Activated CD4-positive, alpha-beta T cell treated with anti-CD3 and anti-CD28 coated beads, Interleukin-2, amount 50 U/mL, for 1 hour (primary cell): Measurements from ENCODE around the gene CFAP157.

Source experiments
- DNase-seq: peaks from one replicate; pipeline ENCODE4 v3.0.0-alpha.2; 2020

The CFAP157 gene

DNA sequence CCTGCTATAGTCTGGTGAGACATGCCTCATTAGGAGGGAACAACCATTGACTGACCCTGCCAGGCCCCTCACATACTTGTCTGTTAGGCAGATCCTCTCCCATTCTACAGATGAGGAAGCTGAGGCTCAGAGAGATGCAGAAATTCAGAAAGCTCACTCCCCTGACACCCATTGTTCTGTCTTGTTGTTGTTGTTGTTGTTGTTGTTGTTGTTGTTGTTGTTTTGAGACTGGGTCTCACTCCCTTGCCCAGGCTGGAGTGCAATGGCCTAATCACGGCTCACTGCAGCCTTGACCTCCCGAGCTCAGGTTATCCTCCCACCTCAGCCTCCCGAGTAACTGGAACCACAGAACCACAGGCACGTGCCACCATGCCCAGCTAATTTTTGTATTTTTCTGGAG, 13.1 kb upstream of the CFAP157 start:
- no peak for DNase-seq

GRCh38 chr9:127694890-127695720, 11.7 kb upstream of the CFAP157 start:
- DNase-seq = no peak

DNA sequence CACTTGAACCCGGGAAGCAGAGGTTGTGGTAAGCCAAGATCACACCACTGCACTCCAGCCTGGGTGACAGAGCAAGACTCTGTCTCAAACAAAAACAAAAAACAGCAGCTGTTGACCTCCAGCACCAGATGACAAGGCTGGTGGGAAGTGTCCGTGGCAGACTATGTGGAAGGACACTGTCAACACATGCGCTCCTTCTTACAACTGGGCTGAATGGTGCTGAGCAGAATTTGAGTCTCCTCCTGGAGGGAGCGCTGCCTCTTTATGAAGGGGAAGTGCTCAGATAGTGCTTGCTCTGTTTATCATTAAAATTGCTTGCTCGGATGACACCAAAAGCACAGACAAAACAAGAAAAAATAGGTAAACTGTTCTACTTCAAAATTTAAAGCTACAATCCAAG, 9.2 kb upstream of the CFAP157 start:
- DNase-seq = no peak

DNA sequence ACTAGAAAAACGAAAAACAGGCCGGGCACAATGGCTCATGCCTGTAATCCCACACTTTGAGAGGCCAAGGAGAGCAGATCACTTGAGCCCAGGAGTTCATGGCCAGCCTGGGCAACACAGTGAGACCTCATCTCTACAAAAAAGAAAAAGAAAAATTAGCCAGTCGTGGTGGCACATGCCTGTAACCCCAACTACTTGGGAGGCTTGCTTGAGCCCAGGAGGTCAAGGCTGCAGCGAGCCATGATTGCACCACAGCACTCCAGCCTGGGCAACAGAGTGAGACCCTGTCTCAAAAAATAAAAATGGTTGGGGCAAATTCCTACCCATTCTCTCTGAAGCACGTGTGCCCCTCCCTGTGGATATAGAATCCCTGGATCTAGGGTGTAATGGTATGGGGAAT, 8.4 kb upstream of the CFAP157 start:
- no peak for DNase-seq

GRCh38 chr9:127698985-127699670, 7.7 kb upstream of the CFAP157 start:
- peak; percentile 77 for DNase-seq

GRCh38 chr9:127700140-127700539, 6.6 kb upstream of the CFAP157 start:
- DNase-seq = no peak

GRCh38 chr9:127700594-127701255, 6.1 kb upstream of the CFAP157 start:
- DNase-seq = no peak

- DNase-seq = no peak
Measured at GRCh38 chr9:127703289-127703946, 3.4 kb upstream of the CFAP157 start.

DNA sequence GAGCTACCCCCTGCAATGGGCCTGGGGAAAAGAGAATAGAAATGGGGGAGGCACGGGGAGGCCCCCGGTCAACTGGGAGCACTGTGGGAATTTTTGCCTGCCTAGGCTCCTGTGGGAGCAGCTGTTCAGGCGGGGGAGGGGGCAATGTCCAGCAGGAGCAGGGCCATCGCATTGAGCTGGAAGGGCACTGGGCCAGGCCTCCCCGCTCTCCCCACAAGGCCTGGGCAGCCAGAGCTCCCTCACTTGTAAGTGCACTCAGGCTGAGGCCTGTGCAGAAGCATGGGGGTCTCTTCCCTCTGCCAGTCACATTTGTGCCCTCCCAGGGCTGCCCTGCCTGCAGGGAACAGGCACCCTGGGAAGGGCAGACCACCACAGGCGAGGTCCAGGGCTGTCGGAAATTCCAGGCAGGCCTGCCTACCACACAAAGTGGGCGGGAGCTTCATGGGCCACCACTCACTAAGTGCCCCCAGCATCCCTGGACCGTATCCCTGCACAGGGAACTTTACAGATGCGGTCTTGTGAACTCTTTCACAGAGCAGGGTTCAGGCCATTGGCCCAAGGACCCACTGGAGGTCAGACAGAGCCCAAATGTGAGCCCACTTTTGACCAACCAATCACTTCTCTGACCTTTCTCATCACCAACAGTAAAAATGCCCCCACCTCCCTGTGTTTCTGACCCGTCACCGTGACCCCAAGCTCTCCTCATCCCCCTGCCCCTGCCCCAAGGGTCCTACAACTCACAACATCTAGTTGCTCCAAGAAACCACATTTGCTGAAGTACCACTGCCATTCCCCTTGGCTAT, 1.0 kb upstream of the CFAP157 start:
- no peak for DNase-seq

GRCh38 chr9:127707766-127708165, 978 bp downstream of the CFAP157 start:
- peak; percentile 40 for DNase-seq

DNA sequence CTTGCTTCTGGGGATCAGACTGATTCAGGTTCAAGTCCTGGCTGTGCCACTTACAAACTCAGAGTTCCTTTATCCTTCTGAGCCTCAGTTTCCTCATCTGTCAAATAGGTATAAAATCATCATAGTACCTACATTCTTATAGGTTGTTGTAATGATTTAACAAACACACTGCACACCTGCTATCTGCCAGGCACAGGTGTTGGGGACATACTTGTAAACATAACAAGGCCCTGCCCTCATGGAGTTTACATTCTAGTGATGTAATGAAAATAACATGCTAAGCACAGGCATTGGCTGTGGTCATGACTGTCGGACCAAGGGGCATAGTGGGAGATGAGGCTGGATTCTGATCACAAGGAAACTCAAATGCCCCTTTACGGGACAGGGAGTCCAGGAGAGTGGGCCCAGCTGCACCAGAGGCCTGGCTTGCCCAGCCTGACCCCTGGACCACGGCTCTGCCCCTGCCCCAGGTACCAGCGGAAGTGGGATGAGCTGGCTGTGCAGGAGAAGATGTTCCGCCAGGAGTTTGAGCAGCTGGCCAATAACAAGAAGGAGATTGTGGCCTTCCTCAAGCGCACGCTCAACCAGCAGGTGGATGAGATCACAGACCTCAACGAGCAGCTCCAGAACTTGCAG, 2.3 kb downstream of the CFAP157 start:
- no peak for DNase-seq

GRCh38 chr9:127710204-127710783, 3.5 kb downstream of the CFAP157 start:
- DNase-seq = no peak

DNA sequence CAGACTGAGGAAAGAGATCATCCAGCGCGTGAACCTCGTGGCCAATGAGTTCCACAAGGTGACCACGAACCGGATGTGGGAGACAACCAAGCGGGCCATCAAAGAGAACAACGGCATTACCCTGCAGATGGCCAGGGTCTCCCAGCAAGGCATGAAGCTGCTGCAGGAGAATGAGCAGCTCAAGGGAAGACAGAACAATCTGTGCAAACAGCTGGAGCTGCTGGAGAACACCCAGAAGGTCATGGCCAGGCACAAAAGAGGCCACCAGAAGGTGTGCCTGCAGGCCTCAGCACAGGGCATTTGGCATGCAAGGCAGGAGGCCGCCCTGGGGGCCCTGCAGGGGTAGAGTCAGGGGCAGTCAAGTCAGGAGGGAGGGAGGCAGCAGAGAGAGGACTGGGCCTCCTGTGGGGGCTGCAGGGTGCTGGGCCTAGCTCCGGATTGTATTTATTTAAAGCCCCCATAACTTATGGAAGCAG, 4.5 kb downstream of the CFAP157 start:
- DNase-seq = no peak

- no peak for DNase-seq
Measured at GRCh38 chr9:127711831-127712274, 5.1 kb downstream of the CFAP157 start.

DNA sequence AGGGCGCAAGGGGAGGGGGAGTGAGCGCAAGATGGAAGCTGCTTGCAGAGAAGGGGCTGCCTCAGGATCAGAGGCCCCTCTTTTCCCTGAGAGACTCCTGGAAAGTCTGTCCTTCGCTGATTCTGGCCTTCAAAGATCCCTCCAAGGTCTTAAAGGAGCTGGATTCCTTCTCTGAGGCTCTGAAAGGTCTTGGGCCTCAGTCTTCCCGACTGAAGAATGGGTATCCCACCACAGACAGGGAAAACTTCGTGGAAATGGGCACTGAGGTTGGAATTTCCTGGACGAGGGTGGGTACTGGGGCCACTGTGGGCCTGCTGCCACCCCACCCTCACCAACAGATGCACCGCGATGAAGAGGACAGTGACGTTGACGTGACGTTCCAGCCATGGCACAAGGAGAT, 5.6 kb downstream of the CFAP157 start:
- DNase-seq = no peak

GRCh38 chr9:127712867-127713266, 6.1 kb downstream of the CFAP157 start:
- no peak for DNase-seq

DNA sequence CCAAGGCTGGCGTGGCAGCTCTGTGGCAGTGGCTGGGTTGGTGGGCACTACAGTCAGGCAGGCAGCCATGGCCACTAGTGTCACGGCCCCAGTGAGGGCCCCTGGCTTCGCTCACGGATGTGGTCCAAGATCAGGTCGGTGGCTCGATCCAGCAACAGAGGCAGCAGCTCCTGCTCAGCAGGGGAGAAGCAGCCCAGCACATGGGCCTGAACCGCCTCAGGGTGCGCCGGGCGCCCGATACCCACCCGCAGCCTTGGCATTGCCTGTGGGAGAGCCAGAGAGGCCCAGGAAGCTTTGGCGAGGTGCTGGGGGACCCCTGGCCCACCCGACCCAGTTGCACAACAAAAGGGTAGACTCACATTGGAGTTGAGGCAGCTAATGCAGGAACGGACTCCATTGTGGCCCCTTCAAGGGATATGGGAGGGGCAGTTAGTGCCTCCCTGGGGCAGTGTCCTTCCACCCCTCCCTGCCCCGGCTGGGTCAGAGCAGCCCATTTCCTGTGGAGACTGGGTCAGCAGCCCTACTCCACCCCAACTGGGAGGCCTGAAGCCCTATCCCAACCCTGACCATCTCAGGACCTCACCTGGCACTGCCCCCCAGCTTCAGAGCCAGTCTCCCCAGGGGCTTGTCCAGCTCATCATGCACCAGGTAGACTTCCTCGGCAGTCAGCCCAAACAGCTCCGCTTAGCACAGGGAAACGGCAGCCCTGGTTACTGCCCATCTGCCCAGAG, 7.4 kb downstream of the CFAP157 start:
- no peak for DNase-seq

DNA sequence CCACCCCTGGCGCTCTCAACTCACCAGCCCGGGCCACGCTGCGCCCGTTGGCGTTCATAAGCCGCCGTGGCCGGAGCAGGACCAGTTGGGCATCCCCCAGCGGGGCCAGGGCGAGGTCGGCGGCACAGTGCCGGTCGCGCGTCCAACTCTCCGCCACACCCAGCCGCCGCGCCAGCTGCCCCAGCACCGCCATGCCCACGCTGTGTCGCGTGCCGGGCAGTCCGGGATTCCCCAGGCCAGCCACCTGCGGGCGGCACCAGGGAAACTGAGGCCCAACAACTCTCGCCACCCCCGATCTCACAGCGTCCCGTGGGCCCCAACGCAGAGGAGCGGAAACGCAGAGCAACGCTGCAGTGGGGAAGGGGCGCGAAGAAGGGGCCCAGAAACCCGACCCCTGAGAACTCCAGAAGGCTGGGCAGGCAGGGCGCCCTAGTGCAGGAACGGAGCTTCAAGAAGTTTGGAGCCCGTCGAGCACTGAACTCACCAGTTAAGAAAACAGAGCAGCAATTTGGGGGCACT, 8.2 kb downstream of the CFAP157 start:
- DNase-seq = no peak

GRCh38 chr9:127715470-127716337, 8.9 kb downstream of the CFAP157 start, which contains the start of the genes PTRH1 and TTC16:
Gene PTRH1 (minus strand): TSS chr9:127715663. CDS start chr9:127715639, 24 bp downstream.
Gene TTC16 (plus strand): TSS chr9:127716079. CDS start chr9:127716146, 67 bp downstream.
- DNase-seq = peak; percentile 97
